Testis (tissue), 3 donors: Measurements from ENCODE around the gene CD300E. TPM values are rescaled to one million over a fixed set of nuclear protein-coding genes. Genes with fewer than 3 reads are reported as not detected.

Source experiments
- DNase-seq: peaks from one replicate; pipeline ENCODE4 v3.0.0-alpha.2; 2019
- H3K27ac ChIP-seq, 2 donors: fragments of 200-600 bp; sonication (generic); one replicate each; pipeline ENCODE4 v1.5.1; 2019
- H3K27me3 ChIP-seq: fragments of 200-600 bp; sonication (generic); one replicate; pipeline ENCODE4 v1.5.1; 2019
- H3K36me3 ChIP-seq: fragments of 200-600 bp; sonication (generic); one replicate; pipeline ENCODE4 v1.5.1; 2017; ENCODE audit warnings: low read depth; ENCODE audit errors: missing control alignments
- H3K4me1 ChIP-seq: fragments of 200-600 bp; sonication (generic); one replicate; pipeline ENCODE4 v1.5.1; 2019
- H3K4me3 ChIP-seq, 2 donors: fragments of 200-600 bp; sonication (generic); one replicate each; pipeline ENCODE4 v1.5.1; 2017 to 2019
- H3K9me3 ChIP-seq: fragments of 200-600 bp; sonication (generic); one replicate; pipeline ENCODE4 v1.5.1; 2017
- POLR2A ChIP-seq: fragments of 450-650 bp; IDR thresholded peaks from one replicate; pipeline ENCODE4 v1.6.1; 2017; ENCODE audit warnings: antibody characterized with exemption, mild to moderate bottlenecking, moderate library complexity
- WGBS, 2 donors: methylation state at CpG; one replicate each; pipeline ENCODE4 v1.1.5; 2018; 5-methylcytosine and 5-hydroxymethylcytosine counted together
- intact Hi-C: fragments of 100-400 bp; cut with DNase I; formaldehyde crosslinking; loops from one replicate; pipeline ENCODE4 v1.15.1; 2023; ENCODE audit warnings: low total_unique reads
- polyA plus RNA-seq: library from polyadenylated mRNA; stranded (reverse); fragments of 350-450 nt; fragmentation: Illumina TruSeq; extraction: RNeasy Lipid Tissue Mini Kit (QIAGEN cat#74804); gene quantifications from one replicate; pipeline ENCODE4 v1.2.3, GENCODE V29; 2014; ENCODE audit warnings: low read depth, low replicate concordance; ENCODE audit not compliant: insufficient read depth
- total RNA-seq, 2 donors: library from RNA; depleted of rRNA; stranded (reverse); fragments of >200 nt; gene quantifications; one replicate each; pipeline ENCODE4 v1.2.3, GENCODE V29; 2016
- TF ChIP-seq, protein P1 (sequence below), 3 experiments: fragments of 450-650 bp in 2 of 3; fragments of 200-600 bp in 1 of 3; sonication (generic) in 1 of 3; IDR thresholded peaks; one replicate each; pipeline ENCODE4 v1.5.1; 2016 to 2019; ENCODE audit warnings: antibody characterized with exemption in 3 of 3, mild to moderate bottlenecking in 2 of 3, moderate library complexity in 1 of 3

Gene CD300E
- total and polyA plus RNA-seq, 3 donors from 2014 or later = 0.31 to 0.45 TPM; not detected in 1

DNA sequence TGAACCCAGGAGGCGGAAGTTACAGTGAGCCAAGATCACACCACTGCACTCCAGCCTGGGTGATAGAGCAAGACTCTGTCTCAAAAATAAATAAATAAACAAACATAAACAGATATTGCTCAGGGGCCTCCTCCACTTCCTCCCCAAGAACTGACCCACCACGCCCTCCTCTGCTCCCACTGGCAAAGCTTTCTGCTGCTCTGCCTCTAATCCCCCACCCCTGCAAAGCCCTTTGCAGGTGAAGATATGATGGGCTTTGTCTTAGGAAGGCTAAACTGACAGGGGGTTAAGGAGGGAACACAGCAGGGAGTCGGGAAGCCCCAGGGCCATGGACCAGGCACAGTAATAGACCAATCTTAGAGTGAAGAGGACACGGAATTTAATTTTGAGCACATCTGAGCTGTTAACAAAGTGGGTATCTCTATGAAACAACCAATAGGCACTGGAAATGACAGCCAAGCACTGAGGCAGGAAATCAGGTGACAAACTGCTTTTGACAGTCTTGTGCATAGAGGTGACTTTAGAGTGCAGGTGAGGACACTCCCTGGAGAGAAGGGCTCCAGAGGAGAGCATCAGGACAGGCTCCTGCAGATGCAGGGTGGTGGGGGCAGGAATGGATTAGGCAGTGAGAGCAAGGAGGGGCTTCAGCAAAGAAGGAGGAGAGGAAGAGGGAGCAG lies 25.1 kb downstream of the CD300E start:
- 73 to 79% methylated on average over 4 of the region's 4 CpGs for WGBS, 2 donors
- Histone ChIP-seq H3K27me3 (no peaks in the 10 kb centered on the region), H3K9me3 (no peaks in the 10 kb centered on the region), H3K4me3 (no peak overlapping the region), H3K36me3 (no peaks in the 10 kb centered on the region), H3K4me1 (no peaks in the 10 kb centered on the region), H3K27ac (no peak overlapping the region)
- DNase-seq = no peak
- TF ChIP-seq POLR2A = no peak
- TF ChIP-seq, protein P1, sequence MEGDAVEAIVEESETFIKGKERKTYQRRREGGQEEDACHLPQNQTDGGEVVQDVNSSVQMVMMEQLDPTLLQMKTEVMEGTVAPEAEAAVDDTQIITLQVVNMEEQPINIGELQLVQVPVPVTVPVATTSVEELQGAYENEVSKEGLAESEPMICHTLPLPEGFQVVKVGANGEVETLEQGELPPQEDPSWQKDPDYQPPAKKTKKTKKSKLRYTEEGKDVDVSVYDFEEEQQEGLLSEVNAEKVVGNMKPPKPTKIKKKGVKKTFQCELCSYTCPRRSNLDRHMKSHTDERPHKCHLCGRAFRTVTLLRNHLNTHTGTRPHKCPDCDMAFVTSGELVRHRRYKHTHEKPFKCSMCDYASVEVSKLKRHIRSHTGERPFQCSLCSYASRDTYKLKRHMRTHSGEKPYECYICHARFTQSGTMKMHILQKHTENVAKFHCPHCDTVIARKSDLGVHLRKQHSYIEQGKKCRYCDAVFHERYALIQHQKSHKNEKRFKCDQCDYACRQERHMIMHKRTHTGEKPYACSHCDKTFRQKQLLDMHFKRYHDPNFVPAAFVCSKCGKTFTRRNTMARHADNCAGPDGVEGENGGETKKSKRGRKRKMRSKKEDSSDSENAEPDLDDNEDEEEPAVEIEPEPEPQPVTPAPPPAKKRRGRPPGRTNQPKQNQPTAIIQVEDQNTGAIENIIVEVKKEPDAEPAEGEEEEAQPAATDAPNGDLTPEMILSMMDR (IDR thresholded peaks at IDR 0.05) = no peak
- intact Hi-C loops = no loop called here

DNA sequence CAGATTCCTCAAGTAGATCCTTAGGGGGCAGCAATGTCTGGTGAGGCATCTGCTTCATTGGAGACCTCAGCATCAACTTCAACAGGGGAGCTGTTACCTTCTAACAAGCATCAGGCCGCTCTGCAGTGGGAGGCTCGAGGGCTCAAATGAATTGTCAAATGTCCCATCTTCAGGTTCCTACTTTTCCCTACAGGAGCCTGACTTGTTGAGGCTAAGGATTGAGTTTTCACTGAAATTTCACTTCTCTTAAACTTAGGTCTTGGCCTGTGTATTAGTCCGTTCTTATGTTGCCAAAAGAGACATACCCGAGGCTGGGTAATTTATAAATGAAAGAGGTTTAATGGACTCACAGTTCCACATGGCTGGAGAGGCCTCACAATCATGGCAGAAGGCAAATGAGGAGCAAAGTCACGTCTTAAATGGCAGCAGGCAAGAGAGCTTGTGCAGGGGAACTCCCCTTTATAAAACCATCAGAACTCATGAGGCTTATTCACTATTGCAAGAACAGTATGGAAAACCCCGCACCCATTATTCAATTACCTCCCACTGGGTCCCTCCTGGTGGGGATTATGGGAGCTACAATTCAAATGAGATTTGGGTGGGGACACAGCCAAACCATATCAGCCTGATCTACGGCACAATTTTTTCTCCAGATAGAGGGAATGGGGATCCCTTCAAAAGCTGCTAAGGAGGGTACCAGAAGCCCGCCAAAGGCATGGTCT lies 26.3 kb downstream of the CD300E start:
- Histone ChIP-seq H3K27me3 (no peaks in the 10 kb centered on the region), H3K9me3 (no peaks in the 10 kb centered on the region), H3K27ac (no peak overlapping the region), H3K4me1 (no peaks in the 10 kb centered on the region), H3K4me3 (no peak overlapping the region), H3K36me3 (no peaks in the 10 kb centered on the region)
- 73 to 74% methylated on average over 8 of the region's 8 CpGs for WGBS, 2 donors
- TF ChIP-seq POLR2A = no peak
- TF ChIP-seq, protein P1 (IDR thresholded peaks at IDR 0.05) = no peak
- intact Hi-C loops = no loop called here
- no peak for DNase-seq

DNA sequence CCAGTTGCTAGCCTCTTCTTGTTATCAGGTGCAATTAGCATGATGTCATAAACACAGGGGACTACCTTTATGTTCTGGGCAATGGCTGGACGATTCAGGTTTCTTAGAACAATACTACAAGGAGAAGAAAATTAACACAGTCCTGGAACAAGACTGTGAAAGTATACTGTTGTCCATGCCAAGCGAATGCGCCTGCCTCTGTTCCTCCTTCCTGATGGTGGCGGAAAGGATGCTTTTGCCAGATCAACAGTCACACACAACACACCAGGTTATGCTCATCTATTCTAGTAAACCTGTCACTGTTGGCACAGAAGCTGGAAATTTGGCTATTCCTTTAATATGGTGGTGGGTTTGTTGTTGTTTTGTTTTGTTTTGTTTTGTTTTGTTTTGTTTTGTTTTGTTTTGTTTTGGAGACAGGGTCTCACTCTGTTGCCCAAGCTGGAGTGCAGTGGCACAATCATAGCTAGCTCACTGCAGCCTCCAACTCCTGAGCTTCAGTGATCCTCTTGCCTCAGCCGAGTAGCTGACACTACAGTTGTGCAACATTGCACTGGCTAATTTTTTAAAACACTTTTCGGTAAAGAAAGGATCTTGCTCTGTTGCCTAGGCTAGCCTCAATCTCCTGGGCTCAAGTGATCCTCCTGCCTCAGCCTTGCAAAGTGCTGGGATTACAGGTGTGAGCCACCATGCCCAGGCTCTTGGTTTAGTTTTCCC lies 28.3 kb downstream of the CD300E start:
- no peaks in the 10 kb centered on the region for H3K4me1 ChIP-seq
- no peaks in the 10 kb centered on the region for H3K36me3 ChIP-seq
- intact Hi-C loops = no loop called here
- no peaks in the 10 kb centered on the region for H3K27me3 ChIP-seq
- no peaks in the 10 kb centered on the region for H3K9me3 ChIP-seq
- no peak overlapping the region for H3K4me3 ChIP-seq
- no peak for DNase-seq
- H3K27ac ChIP-seq = no peak overlapping the region
- 71 to 89% methylated on average over 6 of the region's 6 CpGs for WGBS, 2 donors
- TF ChIP-seq, protein P1 (IDR thresholded peaks at IDR 0.05) = no peak
- no peak for TF ChIP-seq POLR2A

DNA sequence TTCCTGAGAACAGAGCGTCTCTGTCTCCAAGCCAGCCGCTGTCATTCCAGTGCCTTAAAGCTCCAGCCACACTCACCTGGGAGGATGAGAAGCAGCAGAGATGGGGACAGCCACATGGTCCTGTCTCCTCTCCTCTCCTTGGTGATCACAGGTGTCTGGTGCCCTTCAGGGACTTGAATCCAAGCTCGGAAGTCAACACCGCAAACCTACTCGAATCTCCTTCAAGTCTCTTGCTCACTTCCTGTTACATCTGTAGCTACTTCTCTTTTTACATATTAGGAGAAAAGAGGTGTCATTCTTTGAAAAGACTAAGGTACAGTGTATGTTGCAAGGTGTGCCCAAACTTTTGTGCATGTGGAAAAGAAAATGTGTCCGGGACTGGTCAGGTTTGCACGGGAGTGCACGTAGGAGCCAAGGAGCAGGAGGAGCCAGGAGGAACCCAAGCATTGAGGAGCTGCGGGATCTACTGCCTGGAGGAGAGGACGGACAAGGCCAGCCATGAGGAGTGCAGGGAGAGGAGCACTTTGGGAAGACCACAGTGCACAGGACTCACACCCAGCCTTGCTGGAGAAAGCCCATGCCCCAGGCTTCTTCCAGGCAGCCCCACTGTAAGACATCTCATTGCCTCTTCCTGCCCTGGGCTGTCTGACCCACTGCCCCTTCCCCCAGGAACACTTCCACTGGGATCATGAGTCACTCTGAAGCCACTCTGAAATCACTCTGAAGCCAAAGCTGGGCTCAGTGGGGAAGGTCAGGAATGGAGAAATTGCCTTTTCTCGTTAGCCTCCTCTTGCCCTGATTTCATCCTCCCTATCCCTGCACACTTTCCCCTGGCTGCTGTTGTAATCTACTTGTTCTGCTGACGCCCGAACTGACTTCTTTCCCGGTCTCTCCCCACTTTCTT lies 31.2 kb downstream of the CD300E start, which contains the start of gene CD300LD:
CD300LD (minus strand) TSS at position 197 of the 904 bp plus-strand sequence; CDS start at position 116, 81 bp downstream.
- intact Hi-C loops = no loop called here
- WGBS, 2 donors = 77 to 86% methylated on average over 14 of the region's 14 CpGs
- H3K9me3 ChIP-seq = no peaks in the 10 kb centered on the region
- TF ChIP-seq POLR2A = no peak
- TF ChIP-seq, protein P1 (IDR thresholded peaks at IDR 0.05) = no peak
- H3K27me3 ChIP-seq = no peaks in the 10 kb centered on the region
- H3K27ac ChIP-seq = no peak within 1 kb of the TSS
- no peak within 1 kb of the TSS for H3K4me3 ChIP-seq
- DNase-seq = no peak
- no peaks in the 10 kb centered on the region for H3K4me1 ChIP-seq
- H3K36me3 ChIP-seq = no peaks in the 10 kb centered on the region
